GM10266 (cell line): Measurements from ENCODE around the gene RADX.

Experiments used
- DNase-seq: peaks from one replicate; pipeline ENCODE4 v3.0.0; 2012; ENCODE audit errors: extremely low spot score
- CTCF ChIP-seq: IDR thresholded peaks from 2 replicates; pipeline ENCODE4 v1.5.1; 2012; ENCODE audit warnings: mild to moderate bottlenecking, low read depth; ENCODE audit not compliant: control insufficient read depth, insufficient read depth; ENCODE audit errors: missing control alignments

RADX gene

DNA sequence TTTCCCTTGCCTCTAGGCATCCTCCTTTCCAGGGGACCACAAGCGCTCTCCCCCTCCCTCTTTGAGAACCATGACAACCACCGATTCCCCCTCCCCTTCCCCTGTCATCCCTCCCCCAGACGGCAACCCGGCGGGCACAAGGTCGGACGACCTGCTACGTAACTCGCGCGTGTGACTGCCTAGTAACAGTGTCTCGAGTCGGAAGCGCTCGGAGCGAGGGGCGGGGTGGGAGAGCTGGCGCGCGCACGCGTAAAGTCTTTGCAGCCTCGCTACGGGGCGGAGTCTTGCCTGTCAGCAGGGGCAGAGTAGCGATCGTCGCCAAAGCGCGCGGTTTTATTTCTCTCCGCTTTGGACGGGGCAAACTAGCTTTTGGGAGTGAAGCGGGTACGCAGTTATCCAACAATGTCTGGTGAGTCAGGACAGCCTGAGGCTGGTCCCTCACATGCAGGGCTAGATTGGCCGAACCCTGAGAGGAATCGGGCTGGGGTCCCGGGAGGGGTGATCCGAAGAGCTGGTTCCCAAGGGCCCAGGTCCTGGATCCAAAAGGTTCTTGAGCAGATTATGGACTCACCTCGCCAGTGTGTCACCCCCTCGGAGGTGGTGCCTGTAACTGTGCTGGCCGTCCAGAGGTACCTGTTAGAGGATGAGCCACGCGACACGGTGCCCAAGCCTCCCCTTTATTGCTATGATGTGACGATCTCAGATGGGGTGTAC is at the start of gene RADX:
TSS of gene RADX (plus strand) at position 300 of the 714 bp plus-strand sequence. CDS start at position 403, 103 bp downstream.
- TF ChIP-seq CTCF = no peak
- DNase-seq = peak; percentile 48

GRCh38 chrX:106564986-106565385 is 46.8 kb upstream of the RADX start:
- TF ChIP-seq CTCF = no peak
- no peak for DNase-seq

DNA sequence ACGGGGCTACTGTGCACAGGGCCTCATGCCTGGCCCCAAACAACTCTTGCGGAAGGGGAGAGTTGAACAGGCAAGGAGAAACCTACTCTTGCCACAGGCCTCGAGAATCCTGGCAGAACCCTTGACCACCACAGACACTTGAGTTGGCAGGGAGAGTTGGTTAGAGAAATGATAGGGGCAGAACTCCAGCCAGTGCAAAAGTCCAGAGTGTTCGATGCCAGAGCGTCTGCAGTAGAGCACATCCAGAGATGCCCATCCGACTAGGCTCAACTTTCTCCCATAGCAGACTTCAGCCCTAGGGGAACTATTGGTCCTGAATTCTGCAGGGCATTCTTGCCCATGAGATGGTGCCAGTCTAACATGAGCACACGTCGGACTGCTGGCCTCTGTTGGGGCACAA is 45.4 kb upstream of the RADX start:
- no peak for TF ChIP-seq CTCF
- DNase-seq = no peak

DNA sequence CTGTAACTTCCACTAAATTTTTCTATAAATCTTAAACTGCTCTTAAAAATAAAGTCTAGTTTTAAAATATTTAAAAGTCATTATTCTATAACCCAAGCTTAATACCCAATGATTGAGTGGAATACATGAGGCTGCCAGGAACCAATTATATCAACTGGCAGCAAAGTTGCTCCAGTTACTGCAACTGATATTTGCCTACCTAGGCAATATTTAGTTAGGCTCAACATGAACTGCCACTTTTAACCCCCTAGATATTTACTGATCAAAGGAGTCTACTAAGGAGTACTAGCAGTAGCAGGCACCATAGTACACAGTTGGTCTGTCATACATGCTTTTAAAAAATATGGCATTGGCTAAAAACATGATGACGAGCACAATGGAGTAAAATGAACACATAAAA is 29.9 kb upstream of the RADX start:
- TF ChIP-seq CTCF = no peak

GRCh38 chrX:106585478-106585877 is 26.3 kb upstream of the RADX start:
- no peak for DNase-seq
- no peak for TF ChIP-seq CTCF

More for the DNA sequence above, 29.9 kb upstream of the RADX start:
- no peak for DNase-seq

GRCh38 chrX:106588801-106589200 is 23.0 kb upstream of the RADX start:
- TF ChIP-seq CTCF = no peak
- no peak for DNase-seq

DNA sequence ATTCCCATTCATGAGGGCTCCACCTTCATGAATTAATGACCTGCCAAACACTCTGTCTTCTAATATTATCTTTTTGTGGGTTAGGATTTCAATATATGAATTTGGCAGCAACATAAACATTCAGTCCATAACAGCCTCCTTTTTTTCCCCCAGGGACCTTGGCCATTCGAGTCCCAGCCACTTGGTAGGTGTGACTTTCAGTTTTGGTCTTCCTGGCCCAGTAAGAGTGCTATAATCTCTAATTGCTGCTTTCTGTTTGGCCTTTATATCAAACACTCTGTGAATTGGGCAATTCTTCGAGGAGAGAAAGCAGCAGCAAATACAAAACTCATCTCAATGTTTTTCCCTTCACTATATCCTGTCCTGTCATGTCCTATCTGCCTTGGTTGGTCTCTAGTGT is 12.4 kb upstream of the RADX start:
- TF ChIP-seq CTCF = no peak
- no peak for DNase-seq
